Heart left ventricle (tissue), 16 donors: Measurements from ENCODE around the gene SH3BP2. TPM values are rescaled to one million over a fixed set of nuclear protein-coding genes. Genes with fewer than 3 reads are reported as not detected.

Source experiments
- ATAC-seq, 4 donors: fragments of 200-7000 bp; cut with Tn5 transposase; one replicate each; pipeline ENCODE4 v1.9.1; 2020 to 2022; ENCODE audit warnings: moderate library complexity in 4 of 4, mild to moderate bottlenecking in 3 of 4, moderate number of reproducible peaks in 1 of 4
- DNase-seq, 5 donors: peaks; one replicate each; pipeline ENCODE4 v3.0.0-alpha.2; 2020
- H3K27ac ChIP-seq, 12 donors: fragments of 200-600 bp; sonication (generic) in 4 of 12; one replicate each; pipeline versions ENCODE4 v1.5.0 to v1.8.0; 2016 to 2022; ENCODE audit warnings: mild to moderate bottlenecking in 2 of 12
- H3K27me3 ChIP-seq, 9 donors: fragments of 200-600 bp; sonication (generic) in 2 of 9; one replicate each; pipeline versions ENCODE4 v1.5.1 to v1.8.0; 2016 to 2022; ENCODE audit warnings: mild to moderate bottlenecking in 3 of 9
- H3K36me3 ChIP-seq, 9 donors: fragments of 200-600 bp; sonication (generic) in 2 of 9; one replicate each; pipeline versions ENCODE4 v1.5.0 to v1.8.0; 2018 to 2022; ENCODE audit warnings: mild to moderate bottlenecking in 2 of 9
- H3K4me1 ChIP-seq, 12 donors: fragments of 200-600 bp; sonication (generic) in 4 of 12; one replicate each; pipeline versions ENCODE4 v1.5.0 to v1.8.0; 2016 to 2022; ENCODE audit warnings: mild to moderate bottlenecking in 3 of 12
- H3K4me3 ChIP-seq, 12 donors: fragments of 200-600 bp; sonication (generic) in 4 of 12; one replicate each; pipeline versions ENCODE4 v1.5.0 to v1.8.0; 2017 to 2022; ENCODE audit warnings: mild to moderate bottlenecking in 9 of 12, moderate library complexity in 4 of 12
- H3K9me3 ChIP-seq, 12 donors: fragments of 200-600 bp; sonication (generic) in 4 of 12; one replicate each; pipeline versions ENCODE4 v1.5.0 to v1.8.0; 2016 to 2022; ENCODE audit warnings: mild to moderate bottlenecking in 1 of 12
- POLR2A ChIP-seq, 2 donors: fragments of 450-650 bp; IDR thresholded peaks; one replicate each; pipeline ENCODE4 v1.6.1; 2017; ENCODE audit warnings: antibody characterized with exemption in 2 of 2, mild to moderate bottlenecking in 2 of 2, moderate library complexity in 2 of 2
- WGBS, 4 donors: extraction: QIAGEN DNeasy Blood & Tissue Kit in 2 of 4; methylation state at CpG; one replicate each; pipeline versions ENCODE4 v1.1.5 to v1.1.7; 2013 to 2018; 5-methylcytosine and 5-hydroxymethylcytosine counted together
- intact Hi-C, 10 donors: fragments of 100-400 bp; cut with DNase I; formaldehyde crosslinking; loops; one replicate each; pipeline versions ENCODE4 v1.11.1 to v1.14.2; 2022
- polyA plus RNA-seq, 2 donors: library from polyadenylated mRNA; stranded (reverse); fragments of 200-250 nt; gene quantifications; one replicate each; pipeline ENCODE4 v1.2.3, GENCODE V29; 2013
- total RNA-seq, 9 donors: library from RNA; depleted of rRNA in 2 of 9; stranded (reverse); fragments of >200 nt in 2 of 9; fragmentation: NEBNext Ultra II Directional in 3 of 9; extraction: Animal tissue kit (Norgen Biotek cat#: 25700) in 3 of 9; gene quantifications; one replicate each; pipeline versions ENCODE4 v1.1.0 to v1.2.4, GENCODE V29; 2016 to 2023
- TF ChIP-seq, protein P1 (sequence below), 12 donors: fragments of 200-600 bp; sonication (generic) in 4 of 12; IDR thresholded peaks; one replicate each; pipeline versions ENCODE4 v1.5.0 to v1.8.0; 2018 to 2022; ENCODE audit warnings: antibody characterized with exemption in 12 of 12, mild to moderate bottlenecking in 5 of 12
- donor health status: ischemic (EF 13 %, LVEDD 7.1; RV severe dilation, severe dysfunction).
- donor health status: healthy with polysubstance abuse.
- donor health status: DM: no; HTN: yes; CAD: no.
- donor health status: DM: no; HTN: no; CAD: no.
- donor health status: ischemic (EF 25% LVEDD 6.9; RV normal size, moderate dysfunction).
- donor health status: ischemic (EF 25% LVEDD 5.7; RV mildly dilated, moderate dysfunction).
- donor health status: healthy.
- donor health status: DM: yes; HTN: yes; CAD: no.
- donor health status: ischemic (EF 35%, LVEDD 5.7; RV mildly dilated, moderate dysfunction).
- donor health status: nonischemic (EF 11% LVEDD 7.7; RV severe dilation, severe dysfunction).
- donor health status: DM: yes; HTN: yes; CAD: no.
- donor health status: PGD.
- donor health status: ischemic (EF 29% LVEDD 5.4; RV normal size, mild dysfunction).
- donor health status: nonischemic (EF 23%, LVEDD 6.1; RV moderate dilation, normal function).

Gene SH3BP2
- total and polyA plus RNA-seq, 11 donors: 10.4 to 70.2 (median 23.5) TPM

DNA sequence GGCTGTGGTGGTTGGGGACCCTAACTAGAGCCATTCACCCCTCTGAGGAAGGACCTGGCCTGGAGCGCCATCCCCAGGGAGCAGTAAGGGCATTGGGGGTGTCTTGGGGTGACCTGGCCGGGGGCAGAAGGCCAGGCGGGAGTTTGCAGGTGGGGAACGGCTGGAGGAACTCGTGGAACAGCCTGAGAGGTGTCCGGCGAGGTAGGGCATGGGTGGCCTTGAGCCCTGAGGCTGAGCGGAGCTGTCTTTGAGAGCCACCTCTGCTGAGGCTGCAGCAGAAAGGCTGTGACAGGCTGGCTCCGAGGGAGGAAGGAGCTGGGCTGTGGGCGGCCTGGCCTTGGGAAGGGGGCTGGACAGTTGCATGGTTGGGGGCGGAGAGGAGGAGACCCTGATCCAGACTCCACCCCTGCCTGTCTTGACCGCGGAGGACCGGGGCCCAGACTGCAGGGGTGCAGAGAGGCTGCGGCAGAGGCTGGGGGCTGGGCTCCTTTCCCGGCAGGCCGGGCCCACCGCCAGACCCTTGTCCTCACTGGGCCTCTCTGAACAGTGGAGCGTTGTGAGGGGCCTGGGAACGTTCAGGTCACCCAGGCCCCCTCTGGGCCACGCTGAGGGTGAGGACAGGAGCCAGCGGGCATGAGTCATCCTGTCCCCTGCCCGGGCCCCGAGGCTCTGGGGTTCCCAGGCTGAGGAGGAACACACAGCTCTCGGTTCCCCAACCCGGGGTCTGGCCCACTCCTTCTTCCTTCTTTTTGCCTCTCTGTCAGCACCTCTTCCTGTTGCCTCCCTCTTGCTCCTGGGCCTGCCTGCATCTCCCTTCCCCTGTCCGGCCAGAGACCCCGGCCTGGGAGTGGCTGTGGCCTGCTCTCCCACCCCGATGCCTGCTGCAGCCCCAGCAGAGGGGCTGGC, 8.1 kb downstream of the SH3BP2 start:
- 17 to 24% (median 18%) methylated on average over 14 to 29 of the region's 29 CpGs for WGBS, 4 donors
- intact Hi-C loops: loop anchor here in 1 of 10 donors (5.0 kb wide), 1 partner anchor 41 kb away; the partner anchor contains the start of gene ADD1
- H3K27me3 ChIP-seq: no peaks in the 10 kb centered on the region
- peak in 1 of 2 donors; percentile 36 for TF ChIP-seq POLR2A (IDR thresholded peaks at IDR 0.05)
- TF ChIP-seq, protein P1, sequence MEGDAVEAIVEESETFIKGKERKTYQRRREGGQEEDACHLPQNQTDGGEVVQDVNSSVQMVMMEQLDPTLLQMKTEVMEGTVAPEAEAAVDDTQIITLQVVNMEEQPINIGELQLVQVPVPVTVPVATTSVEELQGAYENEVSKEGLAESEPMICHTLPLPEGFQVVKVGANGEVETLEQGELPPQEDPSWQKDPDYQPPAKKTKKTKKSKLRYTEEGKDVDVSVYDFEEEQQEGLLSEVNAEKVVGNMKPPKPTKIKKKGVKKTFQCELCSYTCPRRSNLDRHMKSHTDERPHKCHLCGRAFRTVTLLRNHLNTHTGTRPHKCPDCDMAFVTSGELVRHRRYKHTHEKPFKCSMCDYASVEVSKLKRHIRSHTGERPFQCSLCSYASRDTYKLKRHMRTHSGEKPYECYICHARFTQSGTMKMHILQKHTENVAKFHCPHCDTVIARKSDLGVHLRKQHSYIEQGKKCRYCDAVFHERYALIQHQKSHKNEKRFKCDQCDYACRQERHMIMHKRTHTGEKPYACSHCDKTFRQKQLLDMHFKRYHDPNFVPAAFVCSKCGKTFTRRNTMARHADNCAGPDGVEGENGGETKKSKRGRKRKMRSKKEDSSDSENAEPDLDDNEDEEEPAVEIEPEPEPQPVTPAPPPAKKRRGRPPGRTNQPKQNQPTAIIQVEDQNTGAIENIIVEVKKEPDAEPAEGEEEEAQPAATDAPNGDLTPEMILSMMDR (IDR thresholded peaks at IDR 0.05): no peak
- peaks cover 0 to 13% (median 0%) of the 10 kb centered on the region in 9 donors for H3K36me3 ChIP-seq
- ATAC-seq: peak; percentile 72 to 81 (median 74)
- peak overlapping the region; percentile 76 to 96 (median 88) for H3K27ac ChIP-seq
- no peaks in the 10 kb centered on the region for H3K9me3 ChIP-seq
- peak overlapping the region in 9 of 12 donors; percentile 12 to 60 (median 33) for H3K4me3 ChIP-seq
- DNase-seq: peak; percentile 81 to 93 (median 89)
- H3K4me1 ChIP-seq: peaks cover 55 to 98% (median 92%) of the 10 kb centered on the region in 12 donors

DNA sequence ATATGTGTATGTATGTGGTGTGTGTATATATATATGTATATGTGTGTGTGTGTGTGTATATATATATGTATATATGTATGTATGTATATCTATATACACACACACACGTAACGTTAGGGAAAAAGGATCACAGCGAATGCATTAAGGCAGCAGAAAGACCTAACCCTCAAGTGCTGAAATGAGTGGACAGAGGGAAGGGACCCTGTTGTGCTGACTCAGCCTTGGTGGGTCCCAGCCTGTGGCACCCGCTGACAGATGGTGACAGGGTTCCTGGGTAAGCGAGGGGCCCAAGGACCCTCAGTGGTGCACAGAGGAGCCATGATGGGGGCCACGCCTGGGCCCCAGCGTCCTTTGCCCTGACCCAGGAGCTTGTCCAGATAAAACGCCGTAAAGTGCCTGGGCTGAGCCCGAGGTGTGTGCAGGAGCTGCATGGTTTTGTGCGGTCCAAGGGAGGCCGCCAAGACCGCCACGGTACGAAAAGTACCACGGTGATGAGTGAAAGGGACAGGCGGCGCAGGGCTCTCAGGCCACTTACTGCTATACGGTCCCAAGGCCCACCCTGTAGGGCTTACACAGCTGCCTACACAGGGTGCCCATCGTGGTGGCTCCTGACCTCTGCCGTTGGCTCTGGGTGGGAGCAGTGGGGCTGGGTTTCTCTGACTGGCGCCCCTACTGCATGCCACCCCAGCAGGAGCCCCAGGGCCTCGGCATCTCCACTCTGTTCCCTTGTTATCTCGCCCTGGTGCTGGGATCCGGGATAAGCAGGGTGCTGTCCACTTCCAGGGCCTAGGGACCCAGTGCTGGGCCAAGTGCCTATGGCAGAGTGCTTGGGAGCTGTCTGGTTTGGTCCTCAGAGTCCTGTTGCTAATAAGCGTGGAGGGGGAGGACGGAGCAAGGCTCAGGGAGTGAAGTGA, 10.0 kb downstream of the SH3BP2 start:
- Histone ChIP-seq H3K27ac (peak overlapping the region in 7 of 12 donors; percentile 9 to 82 (median 44)), H3K36me3 (peaks cover 0 to 7% (median 0%) of the 10 kb centered on the region in 9 donors), H3K9me3 (no peaks in the 10 kb centered on the region), H3K27me3 (no peaks in the 10 kb centered on the region), H3K4me3 (no peak overlapping the region), H3K4me1 (peaks cover 54 to 98% (median 92%) of the 10 kb centered on the region in 12 donors)
- DNase-seq: peak in 3 of 5 donors; percentile 21 to 51 (median 25)
- ATAC-seq: no peak
- intact Hi-C loops: loop anchor here in 1 of 10 donors (5.0 kb wide), 1 partner anchor 39 kb away; the partner anchor contains the start of gene ADD1
- 88 to 93% (median 90%) methylated on average over 21 to 27 of the region's 27 CpGs for WGBS, 4 donors
- TF ChIP-seq, protein P1 (IDR thresholded peaks at IDR 0.05): no peak
- TF ChIP-seq POLR2A (IDR thresholded peaks at IDR 0.05): no peak

DNA sequence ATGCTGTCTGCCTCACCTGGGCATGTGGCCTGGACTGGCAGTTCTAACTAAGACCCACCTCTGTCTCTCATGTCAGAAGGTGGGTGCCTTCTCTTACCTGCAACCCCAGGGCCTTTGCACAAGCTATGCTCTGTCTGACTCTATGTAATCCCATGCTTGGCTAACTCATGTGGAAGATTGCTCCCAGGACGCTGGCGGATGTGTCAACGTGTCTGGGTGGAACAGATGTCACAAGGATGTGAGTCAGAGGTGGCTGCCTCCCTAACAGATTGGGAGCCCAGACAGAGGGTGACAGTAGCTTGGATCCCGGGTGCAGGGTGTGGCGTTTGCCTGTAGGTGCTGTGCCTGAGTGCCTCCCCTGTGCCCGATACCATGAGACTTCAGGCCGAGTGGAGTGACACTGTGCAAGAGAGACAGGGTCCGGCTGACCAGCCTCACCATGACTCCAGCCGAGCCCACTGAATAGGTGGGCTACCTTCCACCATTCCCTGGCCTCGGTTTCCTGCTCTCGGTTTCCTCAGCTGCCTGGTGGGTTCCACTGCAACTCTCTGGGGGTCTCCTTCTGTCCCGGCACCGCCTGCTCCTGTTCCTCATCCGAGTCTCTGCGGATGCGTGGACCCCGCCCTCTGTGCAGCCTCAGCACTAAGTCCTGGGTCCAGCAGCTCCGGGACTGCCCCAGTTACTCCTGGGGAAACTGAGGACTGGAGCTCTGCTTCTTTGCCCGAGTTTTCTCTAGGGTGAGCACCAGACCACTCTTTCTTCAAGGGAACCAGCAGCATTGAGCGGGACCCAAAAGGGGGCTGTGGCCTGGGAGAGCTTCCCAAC, 11.0 kb downstream of the SH3BP2 start:
- Histone ChIP-seq H3K27ac (peak overlapping the region in 9 of 12 donors; percentile 31 to 86 (median 76)), H3K9me3 (no peaks in the 10 kb centered on the region), H3K4me3 (no peak overlapping the region), H3K36me3 (peaks cover 0 to 12% (median 0%) of the 10 kb centered on the region in 9 donors), H3K27me3 (no peaks in the 10 kb centered on the region), H3K4me1 (peaks cover 48 to 95% (median 89%) of the 10 kb centered on the region in 12 donors)
- ATAC-seq: no peak
- intact Hi-C loops: loop anchor here in 1 of 10 donors (5.0 kb wide), 1 partner anchor 38 kb away; the partner anchor contains the start of gene ADD1
- DNase-seq: peak in 3 of 5 donors; percentile 35 to 69 (median 59)
- 81 to 91% (median 84%) methylated on average over 20 of the region's 20 CpGs for WGBS, 4 donors
- no peak for TF ChIP-seq POLR2A (IDR thresholded peaks at IDR 0.05)
- TF ChIP-seq, protein P1 (IDR thresholded peaks at IDR 0.05): no peak
